Choroid plexus epithelial cell (primary cell): Measurements from ENCODE around the gene FMNL2.

Experiments used
- DNase-seq: peaks from one replicate; pipeline ENCODE4 v3.0.0-alpha.2; 2010; ENCODE audit warnings: low read depth
- H3K4me3 ChIP-seq: 2 replicates; pipeline ENCODE4 v1.5.1; 2011; ENCODE audit warnings: low read depth, mild to moderate bottlenecking, control low read depth, low read length, moderate library complexity
- CTCF ChIP-seq: conservative IDR thresholded peaks from 2 replicates; pipeline ENCODE4 v1.5.1; 2011; ENCODE audit warnings: low read depth, mild to moderate bottlenecking, control low read depth, inconsistent platforms, low read length, moderate library complexity

The FMNL2 gene

DNA sequence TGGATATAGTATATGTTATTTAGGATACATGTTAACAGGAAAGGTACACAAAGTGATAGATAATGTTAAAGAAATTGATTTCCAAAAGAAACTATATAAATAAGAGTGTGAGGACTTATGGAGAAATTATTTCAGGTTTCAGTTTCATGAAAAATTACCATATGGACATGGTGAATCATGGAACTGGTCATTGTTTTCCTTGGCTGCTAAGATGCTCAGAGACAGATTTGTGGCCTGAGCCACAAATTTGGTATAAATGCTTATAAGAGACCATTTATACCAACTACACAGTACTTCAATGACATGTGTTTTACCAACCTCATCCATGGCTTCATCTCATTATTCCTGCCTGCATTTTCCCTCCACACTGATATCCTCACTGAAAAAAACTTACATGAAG lies 188.1 kb downstream of the FMNL2 start:
- no peak overlapping the region for H3K4me3 ChIP-seq
- DNase-seq = peak; percentile 72
- TF ChIP-seq CTCF = no peak

- DNase-seq = peak; percentile 60
- H3K4me3 ChIP-seq = no peak overlapping the region
- TF ChIP-seq CTCF = no peak
These were observed 190.4 kb downstream of the FMNL2 start for GRCh38 chr2:152525277-152525838.

- no peak for TF ChIP-seq CTCF
- DNase-seq = no peak
These were observed 194.6 kb downstream of the FMNL2 start for GRCh38 chr2:152529420-152530115.

GRCh38 chr2:152532241-152532640 lies 197.3 kb downstream of the FMNL2 start:
- TF ChIP-seq CTCF = no peak
- DNase-seq = no peak
- no peak overlapping the region for H3K4me3 ChIP-seq

More at GRCh38 chr2:152529420-152530115, 194.6 kb downstream of the FMNL2 start:
- H3K4me3 ChIP-seq = no peak overlapping the region

GRCh38 chr2:152534460-152535135 lies 199.6 kb downstream of the FMNL2 start:
- no peak for DNase-seq
- TF ChIP-seq CTCF = no peak
- H3K4me3 ChIP-seq = no peak overlapping the region

GRCh38 chr2:152537081-152537651 lies 202.2 kb downstream of the FMNL2 start:
- no peak overlapping the region for H3K4me3 ChIP-seq
- TF ChIP-seq CTCF = no peak
- DNase-seq = peak; percentile 71
